Mucosa of stomach (tissue), 1 donor: ENCODE data around the gene NSFL1C.

Experiments used
- H3K27me3 ChIP-seq: one replicate; pipeline ENCODE4 v1.7.0; 2013; ENCODE audit warnings: mild to moderate bottlenecking, low read length; ENCODE audit not compliant: control insufficient read depth, insufficient read depth
- H3K36me3 ChIP-seq: one replicate; pipeline ENCODE4 v1.7.0; 2013; ENCODE audit warnings: low read length; ENCODE audit not compliant: control insufficient read depth, insufficient read depth
- H3K4me1 ChIP-seq: one replicate; pipeline ENCODE4 v1.7.0; 2013; ENCODE audit warnings: mild to moderate bottlenecking, low read length; ENCODE audit not compliant: control insufficient read depth, insufficient read depth
- H3K4me3 ChIP-seq: one replicate; pipeline ENCODE4 v1.7.0; 2013; ENCODE audit warnings: low read length
- H3K9ac ChIP-seq: one replicate; pipeline ENCODE4 v1.7.0; 2013; ENCODE audit warnings: mild to moderate bottlenecking, low read length, moderate library complexity
- H3K9me3 ChIP-seq: one replicate; pipeline ENCODE4 v1.7.0; 2013; ENCODE audit warnings: mild to moderate bottlenecking, low read length, moderate library complexity; ENCODE audit not compliant: control insufficient read depth
- donor health status: Pancreatic carcinoma.

NSFL1C gene

GRCh38 chr20:1477896-1478490 is 11.3 kb upstream of the NSFL1C start:
- no peak overlapping the region for H3K4me3 ChIP-seq
- peaks cover 10% of the 10 kb centered on the region for H3K4me1 ChIP-seq
- H3K36me3 ChIP-seq = no peaks in the 10 kb centered on the region
- H3K27me3 ChIP-seq = no peaks in the 10 kb centered on the region
- no peak overlapping the region for H3K9ac ChIP-seq
- H3K9me3 ChIP-seq = no peaks in the 10 kb centered on the region

- Histone ChIP-seq H3K4me3 (no peak overlapping the region), H3K9ac (no peak overlapping the region), H3K27me3 (no peaks in the 10 kb centered on the region), H3K9me3 (no peaks in the 10 kb centered on the region), H3K4me1 (peaks cover 30% of the 10 kb centered on the region), H3K36me3 (no peaks in the 10 kb centered on the region)
Measured at GRCh38 chr20:1474817-1475603, 8.4 kb upstream of the NSFL1C start.

GRCh38 chr20:1474325-1474724 is 7.7 kb upstream of the NSFL1C start:
- Histone ChIP-seq H3K4me1 (peaks cover 36% of the 10 kb centered on the region), H3K27me3 (no peaks in the 10 kb centered on the region), H3K9ac (no peak overlapping the region), H3K9me3 (no peaks in the 10 kb centered on the region), H3K36me3 (no peaks in the 10 kb centered on the region), H3K4me3 (no peak overlapping the region)

- Histone ChIP-seq H3K9ac (no peak overlapping the region), H3K4me1 (peaks cover 44% of the 10 kb centered on the region), H3K4me3 (no peak overlapping the region), H3K36me3 (no peaks in the 10 kb centered on the region), H3K27me3 (no peaks in the 10 kb centered on the region), H3K9me3 (no peaks in the 10 kb centered on the region)
Measured at GRCh38 chr20:1473246-1474220, 6.9 kb upstream of the NSFL1C start.

GRCh38 chr20:1472556-1473245 is 6.1 kb upstream of the NSFL1C start:
- H3K9ac ChIP-seq = no peak overlapping the region
- H3K36me3 ChIP-seq = no peaks in the 10 kb centered on the region
- no peak overlapping the region for H3K4me3 ChIP-seq
- no peaks in the 10 kb centered on the region for H3K9me3 ChIP-seq
- peaks cover 53% of the 10 kb centered on the region for H3K4me1 ChIP-seq
- H3K27me3 ChIP-seq = no peaks in the 10 kb centered on the region

- Histone ChIP-seq H3K9ac (no peak overlapping the region), H3K9me3 (no peaks in the 10 kb centered on the region), H3K4me3 (no peak overlapping the region), H3K27me3 (no peaks in the 10 kb centered on the region), H3K4me1 (peaks cover 61% of the 10 kb centered on the region), H3K36me3 (no peaks in the 10 kb centered on the region)
Measured at GRCh38 chr20:1471242-1471641, 4.6 kb upstream of the NSFL1C start.

- Histone ChIP-seq H3K4me1 (peaks cover 67% of the 10 kb centered on the region), H3K9me3 (no peaks in the 10 kb centered on the region), H3K9ac (no peak overlapping the region), H3K4me3 (no peak overlapping the region), H3K36me3 (no peaks in the 10 kb centered on the region), H3K27me3 (no peaks in the 10 kb centered on the region)
Measured at GRCh38 chr20:1469925-1470571, 3.4 kb upstream of the NSFL1C start.

GRCh38 chr20:1469306-1469905 is 2.8 kb upstream of the NSFL1C start:
- Histone ChIP-seq H3K36me3 (no peaks in the 10 kb centered on the region), H3K9me3 (no peaks in the 10 kb centered on the region), H3K4me1 (peaks cover 64% of the 10 kb centered on the region), H3K27me3 (no peaks in the 10 kb centered on the region), H3K4me3 (no peak overlapping the region), H3K9ac (no peak overlapping the region)

- Histone ChIP-seq H3K27me3 (no peaks in the 10 kb centered on the region), H3K4me1 (peaks cover 60% of the 10 kb centered on the region), H3K9me3 (no peaks in the 10 kb centered on the region), H3K36me3 (no peaks in the 10 kb centered on the region), H3K9ac (no peak overlapping the region), H3K4me3 (no peak overlapping the region)
Measured at GRCh38 chr20:1468117-1468624, 1.5 kb upstream of the NSFL1C start.

GRCh38 chr20:1467355-1468116 is 887 bp upstream of the NSFL1C start:
- peaks cover 54% of the 10 kb centered on the region for H3K4me1 ChIP-seq

More at GRCh38 chr20:1467355-1468116, 887 bp upstream of the NSFL1C start:
- no peaks in the 10 kb centered on the region for H3K9me3 ChIP-seq
- H3K27me3 ChIP-seq = no peaks in the 10 kb centered on the region
- peak overlapping the region; percentile 66 for H3K9ac ChIP-seq
- H3K4me3 ChIP-seq = peak overlapping the region; percentile 33
- H3K36me3 ChIP-seq = no peaks in the 10 kb centered on the region
